Neural progenitor cell (in vitro differentiated cells): ENCODE results near the gene EPHB2. TPM values are rescaled to one million over a fixed set of nuclear protein-coding genes. Genes with fewer than 3 reads are reported as not detected.

Experiments used
- DNase-seq: peaks from one replicate; pipeline ENCODE4 v3.0.0-alpha.2; 2016; ENCODE audit warnings: low spot score
- H2AFZ ChIP-seq: fragments of 200-600 bp; sonication (generic); replicated peaks from 2 replicates; pipeline ENCODE4 v1.6.1; 2016; ENCODE audit warnings: antibody characterized with exemption
- H3F3A ChIP-seq: fragments of 200-600 bp; sonication (generic); 2 replicates; pipeline ENCODE4 v1.6.1; 2016; ENCODE audit warnings: antibody characterized with exemption, low read depth
- H3K27ac ChIP-seq: fragments of 200-600 bp; sonication (generic); 2 replicates; pipeline ENCODE4 v1.5.1; 2016; ENCODE audit warnings: mild to moderate bottlenecking
- H3K27me3 ChIP-seq: fragments of 200-600 bp; sonication (generic); 2 replicates; pipeline ENCODE4 v1.6.1; 2016; ENCODE audit warnings: mild to moderate bottlenecking, moderate library complexity
- H3K36me3 ChIP-seq: fragments of 200-600 bp; sonication (generic); 2 replicates; pipeline ENCODE4 v1.5.1; 2016
- H3K4me1 ChIP-seq: fragments of 200-600 bp; sonication (generic); 2 replicates; pipeline ENCODE4 v1.6.1; 2016; ENCODE audit warnings: mixed run types
- H3K4me2 ChIP-seq: fragments of 200-600 bp; sonication (generic); 2 replicates; pipeline ENCODE4 v1.6.1; 2016
- H3K4me3 ChIP-seq: fragments of 200-600 bp; sonication (generic); 2 replicates; pipeline ENCODE4 v1.5.1; 2016
- H3K79me2 ChIP-seq: fragments of 200-600 bp; sonication (generic); 2 replicates; pipeline ENCODE4 v1.6.1; 2016; ENCODE audit warnings: low read depth
- H3K9ac ChIP-seq: fragments of 200-600 bp; sonication (generic); 2 replicates; pipeline ENCODE4 v1.6.1; 2016
- H3K9me3 ChIP-seq: fragments of 200-600 bp; sonication (generic); 2 replicates; pipeline ENCODE4 v1.5.1; 2016; ENCODE audit warnings: low read depth
- H4K20me1 ChIP-seq: fragments of 200-600 bp; sonication (generic); 2 replicates; pipeline ENCODE4 v1.6.1; 2016; ENCODE audit warnings: low read depth
- H3K27ac Mint-ChIP-seq: 3 replicates; pipeline ENCODE4 v1.8.0; 2021; ENCODE audit warnings: mixed read lengths
- H3K27me3 Mint-ChIP-seq: 2 replicates; pipeline ENCODE4 v1.8.0; 2022; ENCODE audit warnings: low read depth, mild to moderate bottlenecking, inconsistent platforms, moderate library complexity, mixed read lengths; ENCODE audit not compliant: insufficient read depth
- H3K36me3 Mint-ChIP-seq: 3 replicates; pipeline ENCODE4 v1.8.0; 2021; ENCODE audit warnings: mixed read lengths
- H3K4me1 Mint-ChIP-seq: 3 replicates; pipeline ENCODE4 v1.8.0; 2021; ENCODE audit warnings: mixed read lengths
- H3K4me3 Mint-ChIP-seq: 3 replicates; pipeline ENCODE4 v1.8.0; 2021; ENCODE audit warnings: mild to moderate bottlenecking, moderate library complexity, mixed read lengths
- H3K9me3 Mint-ChIP-seq: 3 replicates; pipeline ENCODE4 v1.8.0; 2020; ENCODE audit warnings: mixed read lengths
- CTCF ChIP-seq: fragments of 200-600 bp; sonication (generic); IDR thresholded peaks from 2 replicates; pipeline ENCODE4 v1.5.1; 2017; ENCODE audit warnings: antibody characterized with exemption, mild to moderate bottlenecking
- EZH2 ChIP-seq: fragments of 200-600 bp; sonication (generic); IDR thresholded peaks from 2 replicates; pipeline ENCODE4 v1.6.1; 2017; ENCODE audit warnings: antibody characterized with exemption, mild to moderate bottlenecking, moderate library complexity
- EZH2phosphoT487 ChIP-seq: fragments of 200-600 bp; sonication (generic); IDR thresholded peaks from 2 replicates; pipeline ENCODE4 v1.6.1; 2017; ENCODE audit warnings: antibody characterized with exemption
- total RNA-seq: library from RNA; depleted of rRNA; stranded (reverse); fragments of >200 nt; gene quantifications from 2 replicates; pipeline ENCODE4 v1.2.3, GENCODE V29; 2015; ENCODE audit warnings: low replicate concordance

EPHB2 gene
- total RNA-seq, 1 donor from 2014 or later: 38.3 TPM

- Histone ChIP-seq H3K4me3 (no peak overlapping the region), H3K79me2 (no peaks in the 10 kb centered on the region), H3K9ac (no peak overlapping the region), H3K27me3 (no peaks in the 10 kb centered on the region), H3K4me1 (peaks cover 20% of the 10 kb centered on the region), H3F3A (peaks cover 4% of the 10 kb centered on the region), H2AFZ (no peak overlapping the region), H3K4me2 (no peak overlapping the region), H3K27ac (no peak overlapping the region), H3K9me3 (no peaks in the 10 kb centered on the region), H3K36me3 (no peaks in the 10 kb centered on the region), H4K20me1 (no peaks in the 10 kb centered on the region)
- Mint-ChIP-seq H3K9me3 (no peaks in the 10 kb centered on the region), H3K36me3 (no peaks in the 10 kb centered on the region), H3K27me3 (peaks cover 5% of the 10 kb centered on the region), H3K4me1 (peaks cover 34% of the 10 kb centered on the region), H3K27ac (peak overlapping the region; percentile 27), H3K4me3 (no peak overlapping the region)
- TF ChIP-seq CTCF (no peak), EZH2 (no peak), EZH2phosphoT487 (no peak)
- DNase-seq: no peak
These were observed 16.5 kb upstream of the EPHB2 start for GRCh38 chr1:22694172-22694571.

- Mint-ChIP-seq H3K27me3 (peaks cover 5% of the 10 kb centered on the region), H3K4me3 (no peak overlapping the region)
These were observed 14.0 kb upstream of the EPHB2 start for GRCh38 chr1:22696610-22697009.

GRCh38 chr1:22697980-22698379, 12.7 kb upstream of the EPHB2 start:
- Histone ChIP-seq H3K27me3 (no peaks in the 10 kb centered on the region), H3K9me3 (no peaks in the 10 kb centered on the region), H3F3A (no peaks in the 10 kb centered on the region), H3K9ac (no peak overlapping the region), H3K4me3 (no peak overlapping the region), H4K20me1 (no peaks in the 10 kb centered on the region), H3K27ac (no peak overlapping the region), H2AFZ (no peak overlapping the region), H3K36me3 (no peaks in the 10 kb centered on the region), H3K4me1 (peaks cover 8% of the 10 kb centered on the region), H3K4me2 (no peak overlapping the region), H3K79me2 (no peaks in the 10 kb centered on the region)
- H3K36me3 Mint-ChIP-seq: no peaks in the 10 kb centered on the region
- no peak for DNase-seq
- H3K27me3 Mint-ChIP-seq: peaks cover 3% of the 10 kb centered on the region
- H3K9me3 Mint-ChIP-seq: no peaks in the 10 kb centered on the region
- TF ChIP-seq EZH2 (no peak), EZH2phosphoT487 (no peak), CTCF (no peak)
- no peak overlapping the region for H3K4me3 Mint-ChIP-seq
- H3K4me1 Mint-ChIP-seq: peaks cover 19% of the 10 kb centered on the region
- H3K27ac Mint-ChIP-seq: peak overlapping the region; percentile 57

More at GRCh38 chr1:22696610-22697009, 14.0 kb upstream of the EPHB2 start:
- H3F3A ChIP-seq: no peaks in the 10 kb centered on the region
- H4K20me1 ChIP-seq: no peaks in the 10 kb centered on the region
- H3K9ac ChIP-seq: no peak overlapping the region
- H3K36me3 Mint-ChIP-seq: no peaks in the 10 kb centered on the region
- no peak overlapping the region for H3K4me3 ChIP-seq
- no peaks in the 10 kb centered on the region for H3K36me3 ChIP-seq
- no peak overlapping the region for H3K4me2 ChIP-seq
- no peaks in the 10 kb centered on the region for H3K79me2 ChIP-seq
- H3K27me3 ChIP-seq: no peaks in the 10 kb centered on the region
- peaks cover 20% of the 10 kb centered on the region for H3K4me1 Mint-ChIP-seq
- H3K27ac ChIP-seq: no peak overlapping the region
- no peak overlapping the region for H3K27ac Mint-ChIP-seq
- no peak for DNase-seq
- no peaks in the 10 kb centered on the region for H3K9me3 Mint-ChIP-seq
- H3K9me3 ChIP-seq: no peaks in the 10 kb centered on the region
- H2AFZ ChIP-seq: no peak overlapping the region
- peaks cover 9% of the 10 kb centered on the region for H3K4me1 ChIP-seq
- TF ChIP-seq EZH2phosphoT487 (no peak), EZH2 (no peak), CTCF (no peak)
